GM18508 (cell line): ENCODE results near the gene SCAND1.
"Not testable (repeated sequence)": the region's sequence is repeated elsewhere in the genome, so short reads cannot be mapped to it uniquely, and the experiment has no call there.

ENCODE experiments used
- ATAC-seq: cut with Tn5 transposase; IDR thresholded peaks from one replicate; pipeline ENCODE4 v1.9.1; 2021; ENCODE audit warnings: moderate number of reproducible peaks; ENCODE audit not compliant: insufficient read depth, unreplicated experiment

Gene SCAND1

DNA sequence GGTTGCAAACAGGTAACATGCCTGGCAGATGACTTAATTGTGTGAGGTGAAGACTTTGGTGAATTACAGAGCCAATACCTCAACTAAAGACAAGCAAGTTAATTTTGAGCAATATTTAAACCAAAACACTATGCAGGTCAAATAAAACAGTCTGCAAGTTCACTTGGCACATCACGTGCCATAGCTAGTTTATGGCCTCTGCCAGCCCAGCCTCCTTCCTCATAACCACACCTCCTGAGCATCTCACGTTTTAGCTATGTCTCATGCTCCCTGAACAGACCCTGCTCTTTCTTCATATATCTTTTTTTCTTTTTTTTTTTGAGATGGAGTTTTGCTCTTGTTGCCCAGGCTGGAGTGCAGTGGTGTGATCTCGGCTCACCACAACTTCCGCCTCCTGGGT is 9.6 kb upstream of the SCAND1 start:
- ATAC-seq, result no peak

- ATAC-seq, result not testable (repeated sequence)
These were observed 5.0 kb upstream of the SCAND1 start for GRCh38 chr20:35959291-35959690.

- ATAC-seq, result no peak
These were observed 2.3 kb upstream of the SCAND1 start for GRCh38 chr20:35956616-35957015.

DNA sequence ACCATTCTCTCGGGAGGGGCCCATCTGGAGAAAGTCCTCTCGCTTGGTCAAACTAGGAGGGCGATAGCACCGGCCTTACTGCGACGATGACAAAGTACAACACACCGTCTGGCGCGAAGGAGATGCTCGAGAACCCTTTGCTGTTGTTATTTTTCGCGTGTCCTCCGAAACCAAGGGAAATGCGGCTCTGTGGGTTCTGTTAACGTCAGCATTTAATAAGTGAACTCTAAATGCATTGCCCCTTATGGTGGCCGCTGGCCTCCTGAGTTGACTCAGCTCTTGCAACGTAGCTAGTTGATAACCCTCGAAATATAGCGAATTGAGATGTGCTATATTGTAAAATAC is 577 bp upstream of the SCAND1 start:
- ATAC-seq, result no peak

DNA sequence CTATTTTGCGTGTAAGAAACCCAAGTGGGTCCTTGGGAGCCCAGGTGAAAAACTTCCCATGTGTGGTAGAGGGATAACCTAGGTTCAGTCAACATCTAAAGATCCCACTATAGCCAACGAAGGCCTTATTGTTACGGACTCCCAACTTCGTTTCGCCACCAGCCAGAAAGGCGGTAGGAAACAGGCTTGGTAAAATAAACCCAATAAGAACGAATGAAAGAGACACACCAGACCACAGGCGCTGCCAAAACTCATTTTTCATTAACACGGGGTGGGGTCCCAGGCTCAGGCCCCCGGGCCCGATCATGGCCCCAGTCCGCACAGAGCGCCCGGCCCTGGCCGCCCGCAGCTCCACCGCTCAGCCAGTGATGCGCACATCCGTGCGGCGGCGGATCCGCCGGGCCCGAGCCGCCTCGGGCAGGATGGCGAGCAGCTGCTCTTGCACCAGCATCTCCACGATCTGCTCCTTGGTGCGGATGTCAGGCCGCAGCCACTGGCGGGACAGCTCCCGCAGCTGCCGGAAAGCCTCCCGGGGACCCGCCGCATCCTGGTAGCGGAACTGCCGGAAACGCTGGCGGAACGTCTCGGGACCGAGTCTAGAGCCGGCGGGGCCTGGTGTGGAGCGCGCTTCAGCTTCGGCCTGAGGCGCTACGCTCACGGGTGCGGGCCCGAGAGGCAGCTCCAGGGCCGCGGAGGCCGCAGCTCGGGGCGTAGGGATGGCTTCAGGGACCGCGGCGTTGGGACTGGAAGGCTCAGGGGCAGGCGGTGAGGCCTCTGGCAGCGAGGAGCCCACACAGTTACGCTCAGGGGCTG is 709 bp downstream of the SCAND1 start:
- ATAC-seq, result no peak

- no peak for ATAC-seq
These were observed 1.6 kb downstream of the SCAND1 start for GRCh38 chr20:35952480-35953386.

DNA sequence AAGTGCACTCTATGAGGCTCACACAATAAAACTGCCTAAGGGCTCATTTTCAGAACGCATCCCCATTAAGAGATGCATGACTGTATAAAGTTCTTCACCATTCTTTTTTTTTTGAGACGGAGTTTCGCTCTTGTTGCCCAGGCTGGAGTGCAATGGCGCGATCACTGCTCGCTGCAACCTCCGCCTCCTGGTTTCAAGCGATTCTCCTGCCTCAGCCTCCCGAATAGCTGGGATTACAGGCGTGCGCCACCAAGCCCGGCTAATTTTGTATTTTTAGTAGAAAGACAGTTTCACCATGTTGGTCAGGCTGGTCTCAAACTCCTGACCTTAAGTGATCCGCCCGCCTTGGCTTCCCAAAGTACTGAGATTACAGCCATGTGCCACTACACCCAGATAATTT is 2.2 kb downstream of the SCAND1 start:
- not testable (repeated sequence) for ATAC-seq

DNA sequence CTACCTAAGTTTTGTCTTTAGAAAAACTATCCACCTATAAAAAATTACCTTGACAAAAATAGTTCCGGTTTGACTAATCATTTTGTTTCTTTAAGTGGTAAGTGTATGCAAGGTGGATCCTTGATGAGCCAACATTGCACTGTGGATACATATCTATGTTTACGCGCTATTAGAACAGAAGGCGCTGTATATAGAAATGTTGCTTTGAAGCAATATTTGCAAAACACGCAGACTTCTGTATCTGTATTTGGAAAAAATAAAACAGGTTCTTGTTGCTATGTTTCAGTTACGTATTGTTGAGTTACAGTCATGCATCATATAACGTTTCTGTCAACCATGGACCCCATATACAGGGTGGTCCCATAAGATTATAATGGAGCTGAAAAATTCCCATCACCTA is 4.2 kb downstream of the SCAND1 start:
- ATAC-seq, result no peak

DNA sequence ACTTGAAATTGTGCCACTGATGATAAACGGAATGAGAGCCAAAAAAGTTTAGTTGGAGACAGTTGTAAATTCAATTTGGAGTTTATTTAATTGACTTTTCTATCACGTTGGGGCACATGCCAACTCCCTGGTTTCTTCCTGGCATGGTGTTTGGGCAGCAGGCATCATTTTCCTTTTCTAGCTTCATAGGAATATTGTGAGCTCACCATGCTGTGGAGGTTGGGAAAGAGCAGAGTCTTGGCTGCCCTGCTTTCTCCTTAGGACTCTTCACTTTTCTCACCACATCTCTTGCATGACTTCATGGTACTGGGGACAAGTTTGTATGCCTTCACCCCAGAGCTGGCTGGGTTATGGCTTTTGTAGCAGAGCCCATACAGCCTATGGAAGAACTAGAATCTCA is 6.4 kb downstream of the SCAND1 start:
- no peak for ATAC-seq

DNA sequence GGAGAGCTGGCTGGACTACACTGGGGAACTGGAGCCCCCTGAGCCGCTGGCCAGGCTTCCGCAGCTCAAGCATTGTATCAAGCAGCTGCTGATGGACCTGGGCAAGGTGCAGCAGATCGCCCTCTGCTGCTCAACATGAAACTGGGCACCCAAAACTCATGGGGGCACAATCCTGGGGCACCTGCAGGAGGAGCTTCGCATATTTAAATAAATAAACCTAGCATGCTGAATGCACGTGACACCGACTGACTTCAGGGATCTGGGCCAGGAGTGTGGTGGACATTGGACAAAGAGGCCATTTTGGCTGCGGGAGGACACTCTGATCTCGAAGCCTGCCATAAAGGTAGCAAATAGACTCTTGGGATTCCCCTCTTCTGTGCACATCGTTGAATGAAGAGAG is 6.8 kb downstream of the SCAND1 start:
- no peak for ATAC-seq

- no peak for ATAC-seq
These were observed 12.1 kb downstream of the SCAND1 start for GRCh38 chr20:35942243-35942642.

DNA sequence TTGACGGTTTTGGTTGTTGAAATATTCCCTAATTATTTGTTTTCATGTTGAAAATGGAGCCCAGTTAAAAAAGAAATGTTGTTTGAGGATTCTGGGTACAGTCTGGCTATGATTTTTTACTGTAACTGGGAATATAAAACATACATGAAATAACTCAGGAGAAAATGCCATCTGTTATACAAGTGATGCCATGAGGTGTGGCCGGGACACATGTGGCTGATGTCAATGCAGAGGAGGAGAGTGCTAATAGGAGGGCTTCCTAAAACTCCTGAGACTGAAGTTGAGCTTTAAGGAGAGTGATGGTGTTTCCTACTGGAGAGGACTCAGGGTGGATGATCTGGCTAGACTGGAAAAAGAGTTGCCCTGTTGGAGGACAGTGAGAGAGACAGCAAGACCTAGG is 12.7 kb downstream of the SCAND1 start:
- no peak for ATAC-seq

DNA sequence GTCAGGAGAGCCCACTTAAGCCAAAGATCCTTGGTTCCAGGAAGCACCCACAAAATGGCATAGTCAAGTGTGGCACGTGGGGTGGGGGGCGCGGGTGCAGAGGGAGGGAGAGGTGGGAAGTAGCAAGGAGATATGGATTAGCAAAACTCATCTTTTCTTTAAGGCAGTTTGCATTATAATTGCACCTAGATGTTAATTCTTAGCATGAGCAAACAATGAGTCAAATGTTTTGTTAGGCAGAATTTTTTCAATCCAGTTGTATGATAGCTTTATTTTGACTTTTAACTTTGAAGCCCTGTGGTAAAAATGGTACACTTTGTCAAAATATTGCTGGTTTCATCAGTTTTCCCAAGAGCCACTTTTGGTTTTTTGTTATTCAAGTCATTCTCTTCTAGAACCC is 15.0 kb downstream of the SCAND1 start:
- no peak for ATAC-seq

DNA sequence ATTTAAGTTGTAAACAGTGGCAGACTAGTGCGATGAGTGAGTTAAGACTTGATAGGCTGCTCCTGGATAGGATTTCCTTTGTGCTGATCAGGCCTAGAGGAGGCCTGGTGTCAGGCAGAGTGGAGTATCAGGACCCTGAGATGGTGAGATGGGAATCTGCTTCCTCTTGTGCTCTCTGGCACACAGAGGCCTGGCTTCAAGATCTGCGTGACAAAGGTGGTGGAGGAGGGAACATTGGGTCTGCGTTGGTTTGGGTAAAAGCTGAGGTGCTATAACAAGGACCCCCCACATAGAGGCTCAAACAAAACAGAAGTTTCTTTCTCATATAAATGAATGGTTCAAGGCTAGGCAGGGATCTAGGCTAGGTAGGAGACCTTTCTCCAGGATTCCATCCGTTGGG is 20.3 kb downstream of the SCAND1 start:
- no peak for ATAC-seq

DNA sequence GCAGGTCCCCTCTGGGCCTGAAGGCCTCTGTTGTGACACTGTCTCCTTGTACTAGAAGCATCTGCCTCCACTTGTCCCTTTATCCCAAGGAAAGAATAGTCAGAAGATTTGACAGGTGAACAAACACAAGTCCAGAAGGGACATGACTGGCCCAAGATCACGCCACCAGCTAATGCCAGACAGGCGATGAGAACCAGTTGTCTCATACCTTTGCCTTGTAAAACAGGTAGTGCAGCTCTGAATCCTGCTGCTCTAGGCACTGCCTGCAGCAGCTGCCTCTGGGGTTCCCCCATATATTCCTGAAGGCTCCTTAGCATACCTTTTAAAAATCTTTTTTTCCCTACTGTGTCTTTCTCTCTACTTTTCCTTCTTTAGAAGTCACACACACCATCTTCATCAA is 25.0 kb downstream of the SCAND1 start:
- ATAC-seq, result no peak

DNA sequence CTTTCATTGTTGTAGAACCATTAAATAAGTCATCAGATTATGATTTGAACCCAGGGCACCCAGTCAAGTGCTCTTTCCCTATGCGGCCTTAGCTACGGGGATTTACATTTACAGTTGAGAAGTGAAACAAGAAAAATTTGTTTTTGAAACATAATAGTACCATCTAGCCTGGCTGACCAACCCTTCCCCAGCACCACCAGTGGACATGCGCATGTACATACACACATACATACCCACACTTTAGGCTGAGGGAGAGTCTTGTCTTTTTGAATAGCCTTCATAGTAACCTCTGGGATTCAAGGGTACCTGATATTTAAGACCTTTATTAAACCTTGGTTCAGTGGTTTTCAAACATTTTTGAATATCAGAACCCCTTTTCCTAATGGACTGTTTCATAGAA is 33.8 kb downstream of the SCAND1 start:
- ATAC-seq, result no peak

DNA sequence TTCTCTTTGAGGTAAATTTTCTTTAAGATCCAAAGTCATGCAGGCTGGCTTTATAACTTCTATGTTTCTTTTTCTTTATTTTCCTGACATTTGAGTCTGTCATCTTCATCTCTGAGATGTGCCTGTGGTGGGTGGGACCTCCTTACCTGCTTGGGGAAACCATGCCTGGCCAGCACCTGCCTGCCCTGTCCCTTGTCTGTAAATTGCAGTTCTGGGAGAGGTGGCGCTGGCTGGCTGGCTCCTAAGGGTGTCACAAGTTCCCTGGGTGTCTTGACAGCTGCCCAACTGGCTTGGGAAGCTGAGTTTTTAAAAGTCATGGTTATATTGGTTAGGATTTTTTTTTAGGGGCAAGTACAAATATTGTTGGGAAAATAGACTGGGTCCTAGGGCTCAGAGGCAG is 36.3 kb downstream of the SCAND1 start:
- no peak for ATAC-seq

DNA sequence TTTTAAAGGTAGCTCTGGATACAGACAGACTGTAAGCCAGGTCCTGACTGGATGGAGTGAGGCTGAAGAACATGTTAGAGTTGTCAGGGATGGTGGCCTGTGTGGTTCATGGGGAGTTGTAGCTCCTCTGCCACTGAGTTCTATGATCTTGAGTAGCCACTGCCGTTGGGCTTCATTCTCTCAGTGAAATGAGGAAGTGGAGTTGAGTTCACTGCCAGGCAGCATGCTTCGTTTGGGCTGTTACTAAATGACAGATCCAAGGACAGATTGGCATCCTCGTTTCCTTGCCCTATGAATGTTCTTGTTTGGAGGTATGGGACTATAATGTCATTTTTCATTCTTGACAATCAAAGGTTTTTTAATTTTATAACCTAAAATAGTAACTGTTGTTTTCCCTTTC is 37.2 kb downstream of the SCAND1 start:
- no peak for ATAC-seq

DNA sequence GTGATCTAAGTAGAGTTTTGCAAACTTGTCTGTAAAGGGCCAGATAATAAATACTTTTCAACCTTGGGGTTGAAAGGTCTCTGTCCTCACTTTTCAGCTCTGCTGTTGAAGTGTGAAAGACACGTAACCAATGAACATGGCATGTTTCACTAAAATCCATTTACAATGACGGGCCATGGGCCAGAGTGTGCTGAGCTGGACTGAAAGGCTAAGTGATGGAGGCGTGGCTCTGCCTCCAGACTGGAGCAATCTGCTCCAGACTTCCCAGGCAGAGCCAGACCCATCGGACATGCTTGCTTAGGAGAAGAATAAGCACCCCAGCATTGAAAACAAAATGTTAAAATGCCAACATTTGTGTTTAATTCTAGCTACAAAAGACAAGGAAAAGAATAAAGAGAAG is 41.4 kb downstream of the SCAND1 start:
- ATAC-seq, result no peak

GRCh38 chr20:35910254-35910653 is 44.0 kb downstream of the SCAND1 start:
- no peak for ATAC-seq

GRCh38 chr20:35909796-35910195 is 44.5 kb downstream of the SCAND1 start:
- no peak for ATAC-seq

- ATAC-seq, result no peak
These were observed 45.1 kb downstream of the SCAND1 start for GRCh38 chr20:35909176-35909575.
